Loucy (cell line): Measurements from ENCODE around the gene KRT13.

Experiments used
- H2AFZ ChIP-seq: fragments of 200-600 bp; sonication (generic); 2 replicates; pipeline ENCODE4 v1.6.0; 2016; ENCODE audit warnings: antibody characterized with exemption, mild to moderate bottlenecking, low read length, moderate library complexity
- H3F3A ChIP-seq: fragments of 200-600 bp; 2 replicates; pipeline ENCODE4 v1.6.0; 2016; ENCODE audit warnings: antibody characterized with exemption, low read depth, mild to moderate bottlenecking
- H3K27me3 ChIP-seq: fragments of 200-600 bp; sonication (generic); 2 replicates; pipeline ENCODE4 v1.6.1; 2014; ENCODE audit warnings: low read length, mild to moderate bottlenecking; ENCODE audit not compliant: insufficient read depth, poor library complexity, severe bottlenecking
- H3K36me3 ChIP-seq: fragments of 200-600 bp; sonication (generic); 2 replicates; pipeline ENCODE4 v1.6.1; 2016; ENCODE audit warnings: low read length; ENCODE audit not compliant: insufficient read depth
- H3K4me1 ChIP-seq: fragments of 200-600 bp; sonication (generic); 2 replicates; pipeline ENCODE4 v1.5.1; 2014; ENCODE audit warnings: low read length, mild to moderate bottlenecking; ENCODE audit not compliant: insufficient read depth, poor library complexity, severe bottlenecking
- H3K4me2 ChIP-seq: fragments of 200-600 bp; sonication (generic); 2 replicates; pipeline ENCODE4 v1.6.0; 2014; ENCODE audit warnings: antibody characterized with exemption, low read length, low read depth, mild to moderate bottlenecking; ENCODE audit not compliant: poor library complexity, severe bottlenecking
- H3K4me3 ChIP-seq: fragments of 200-600 bp; sonication (generic); 2 replicates; pipeline ENCODE4 v1.5.1; 2014; ENCODE audit warnings: low read length, mild to moderate bottlenecking, mixed read lengths; ENCODE audit not compliant: poor library complexity, severe bottlenecking
- H3K79me2 ChIP-seq: fragments of 200-600 bp; sonication (generic); 2 replicates; pipeline ENCODE4 v1.6.1; 2014; ENCODE audit warnings: low read length; ENCODE audit not compliant: insufficient read depth
- H3K9ac ChIP-seq: fragments of 200-600 bp; sonication (generic); 2 replicates; pipeline ENCODE4 v1.6.0; 2014; ENCODE audit warnings: mild to moderate bottlenecking, low read depth, low read length, moderate library complexity; ENCODE audit not compliant: poor library complexity, severe bottlenecking
- H3K9me2 ChIP-seq: fragments of 200-600 bp; sonication (generic); replicated peaks from 2 replicates; pipeline ENCODE4 v1.6.1; 2016; ENCODE audit warnings: low read depth, low read length, mixed read lengths
- H3K9me3 ChIP-seq: fragments of 200-600 bp; sonication (generic); 2 replicates; pipeline ENCODE4 v1.6.1; 2014; ENCODE audit warnings: mild to moderate bottlenecking, antibody characterized with exemption, low read length, low read depth; ENCODE audit not compliant: insufficient read depth
- H4K20me1 ChIP-seq: fragments of 200-600 bp; sonication (generic); 2 replicates; pipeline ENCODE4 v1.6.0; 2014; ENCODE audit warnings: antibody characterized with exemption, low read length, mild to moderate bottlenecking; ENCODE audit not compliant: insufficient read depth, poor library complexity, severe bottlenecking
- EZH2phosphoT487 ChIP-seq: fragments of 200-600 bp; IDR thresholded peaks from 2 replicates; pipeline ENCODE4 v1.6.1; 2018; ENCODE audit warnings: antibody characterized with exemption, mild to moderate bottlenecking, moderate library complexity, borderline replicate concordance
- TF ChIP-seq, protein P1 (sequence below): fragments of 200-600 bp; sonication (generic); conservative IDR thresholded peaks from 2 replicates; pipeline ENCODE4 v1.5.1; 2014; ENCODE audit warnings: mild to moderate bottlenecking, antibody characterized with exemption, low read length

Gene KRT13

DNA sequence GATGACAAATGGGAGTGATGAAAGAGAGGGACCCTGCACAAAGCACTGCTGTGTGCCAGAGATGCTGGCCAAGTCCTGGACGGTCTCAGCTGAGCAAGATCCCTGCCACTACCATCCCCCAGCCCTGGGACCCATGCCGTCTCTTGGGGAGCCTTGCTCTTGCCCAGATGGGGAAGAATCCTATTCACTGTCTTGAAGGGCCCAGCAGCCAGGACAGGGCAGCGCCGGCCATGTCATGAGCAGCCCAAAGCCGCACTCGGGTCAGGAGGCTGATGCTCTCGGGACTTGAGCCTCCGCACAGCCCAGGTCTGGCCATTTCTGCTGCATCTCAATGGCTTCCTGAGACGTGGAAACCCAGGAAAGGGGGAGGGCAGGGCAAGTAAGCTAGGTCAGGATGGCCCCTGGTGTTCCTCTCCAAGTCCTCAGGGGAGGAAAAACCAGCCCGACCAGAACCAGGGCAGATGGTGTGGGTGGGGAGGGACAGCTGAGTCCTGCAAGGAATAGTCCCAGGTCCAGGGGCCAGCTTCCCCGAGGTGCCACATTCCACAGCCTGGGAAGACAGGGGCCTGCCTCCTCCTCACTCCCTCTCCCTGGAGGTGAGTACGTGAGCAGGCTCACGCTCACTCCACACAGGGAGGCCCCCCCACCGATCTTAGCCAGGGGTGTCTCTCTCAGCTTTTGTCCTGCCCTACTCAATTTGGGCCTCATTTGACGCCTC lies 30.5 kb upstream of the KRT13 start:
- no peaks in the 10 kb centered on the region for H4K20me1 ChIP-seq
- no peaks in the 10 kb centered on the region for H3K36me3 ChIP-seq
- no peak overlapping the region for H3K9ac ChIP-seq
- H3F3A ChIP-seq, result no peaks in the 10 kb centered on the region
- H3K9me2 ChIP-seq, result no peaks in the 10 kb centered on the region
- no peak overlapping the region for H2AFZ ChIP-seq
- no peaks in the 10 kb centered on the region for H3K27me3 ChIP-seq
- H3K4me2 ChIP-seq, result no peak overlapping the region
- H3K9me3 ChIP-seq, result no peaks in the 10 kb centered on the region
- H3K4me1 ChIP-seq, result no peaks in the 10 kb centered on the region
- no peak for TF ChIP-seq EZH2phosphoT487
- TF ChIP-seq, protein P1, sequence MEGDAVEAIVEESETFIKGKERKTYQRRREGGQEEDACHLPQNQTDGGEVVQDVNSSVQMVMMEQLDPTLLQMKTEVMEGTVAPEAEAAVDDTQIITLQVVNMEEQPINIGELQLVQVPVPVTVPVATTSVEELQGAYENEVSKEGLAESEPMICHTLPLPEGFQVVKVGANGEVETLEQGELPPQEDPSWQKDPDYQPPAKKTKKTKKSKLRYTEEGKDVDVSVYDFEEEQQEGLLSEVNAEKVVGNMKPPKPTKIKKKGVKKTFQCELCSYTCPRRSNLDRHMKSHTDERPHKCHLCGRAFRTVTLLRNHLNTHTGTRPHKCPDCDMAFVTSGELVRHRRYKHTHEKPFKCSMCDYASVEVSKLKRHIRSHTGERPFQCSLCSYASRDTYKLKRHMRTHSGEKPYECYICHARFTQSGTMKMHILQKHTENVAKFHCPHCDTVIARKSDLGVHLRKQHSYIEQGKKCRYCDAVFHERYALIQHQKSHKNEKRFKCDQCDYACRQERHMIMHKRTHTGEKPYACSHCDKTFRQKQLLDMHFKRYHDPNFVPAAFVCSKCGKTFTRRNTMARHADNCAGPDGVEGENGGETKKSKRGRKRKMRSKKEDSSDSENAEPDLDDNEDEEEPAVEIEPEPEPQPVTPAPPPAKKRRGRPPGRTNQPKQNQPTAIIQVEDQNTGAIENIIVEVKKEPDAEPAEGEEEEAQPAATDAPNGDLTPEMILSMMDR, result no peak
- no peaks in the 10 kb centered on the region for H3K79me2 ChIP-seq
- H3K4me3 ChIP-seq, result no peak overlapping the region

DNA sequence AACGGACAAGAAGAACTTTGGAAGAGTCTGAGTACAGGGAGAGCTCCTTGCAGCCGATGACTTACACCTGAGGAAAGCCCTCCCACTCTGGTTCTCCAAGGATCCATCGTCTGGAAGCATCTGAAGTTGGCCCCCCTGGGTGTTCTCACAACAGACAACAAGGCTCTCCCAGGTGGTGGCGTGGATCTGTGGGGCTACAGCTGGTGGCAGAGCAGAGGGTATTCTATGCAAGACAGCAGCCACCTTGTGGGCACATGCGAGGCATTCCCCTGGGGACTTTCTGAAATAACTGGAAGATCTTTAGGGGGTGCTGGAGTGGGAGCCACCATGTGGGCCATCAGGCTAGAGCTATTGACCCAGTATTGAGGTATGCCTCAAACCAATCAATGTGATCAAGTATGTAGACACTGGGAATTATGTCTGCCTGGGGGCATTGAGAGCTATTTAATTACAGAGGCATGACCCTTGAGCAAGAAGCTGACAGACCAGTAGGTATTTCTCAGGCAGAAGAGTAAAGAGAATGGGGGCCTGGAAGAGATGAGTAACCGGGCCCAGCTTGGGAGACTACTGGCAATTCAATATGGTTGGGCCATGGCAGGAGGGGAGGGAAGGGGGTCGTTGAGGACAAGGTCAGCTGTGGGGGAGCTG lies 29.6 kb upstream of the KRT13 start:
- Histone ChIP-seq H2AFZ (no peak overlapping the region), H4K20me1 (no peaks in the 10 kb centered on the region), H3K9ac (no peak overlapping the region), H3K4me1 (no peaks in the 10 kb centered on the region), H3K9me2 (no peaks in the 10 kb centered on the region), H3K79me2 (no peaks in the 10 kb centered on the region), H3K9me3 (no peaks in the 10 kb centered on the region), H3K4me2 (no peak overlapping the region), H3F3A (no peaks in the 10 kb centered on the region), H3K27me3 (no peaks in the 10 kb centered on the region), H3K36me3 (no peaks in the 10 kb centered on the region), H3K4me3 (no peak overlapping the region)
- TF ChIP-seq, protein P1, result no peak
- no peak for TF ChIP-seq EZH2phosphoT487

DNA sequence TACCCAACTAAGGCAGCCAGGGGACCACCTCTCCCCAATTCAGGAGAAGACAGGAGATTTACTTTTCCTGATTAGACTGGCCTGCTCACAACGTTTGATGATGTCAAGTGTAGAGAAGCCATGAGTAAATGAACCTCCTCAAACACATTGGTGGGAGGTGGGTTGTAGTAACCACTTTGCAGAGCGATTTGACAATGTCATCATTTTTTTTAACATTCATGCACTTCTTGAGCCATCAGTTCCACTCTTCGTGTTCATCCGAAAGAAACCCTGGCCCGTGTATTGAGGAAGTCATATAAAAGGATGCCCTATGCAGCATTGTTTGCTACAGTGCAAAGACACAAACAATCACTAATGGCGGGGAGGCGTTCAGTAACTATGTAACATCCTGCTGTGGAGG lies 28.2 kb upstream of the KRT13 start:
- TF ChIP-seq, protein P1, result no peak
- no peak for TF ChIP-seq EZH2phosphoT487
- H3K4me1 ChIP-seq, result no peaks in the 10 kb centered on the region

More for the DNA sequence above, 28.2 kb upstream of the KRT13 start:
- Histone ChIP-seq H2AFZ (no peak overlapping the region), H4K20me1 (no peaks in the 10 kb centered on the region), H3K9me2 (no peaks in the 10 kb centered on the region), H3K4me3 (no peak overlapping the region), H3K36me3 (no peaks in the 10 kb centered on the region), H3K9me3 (no peaks in the 10 kb centered on the region), H3K9ac (no peak overlapping the region), H3K79me2 (no peaks in the 10 kb centered on the region), H3K27me3 (no peaks in the 10 kb centered on the region), H3K4me2 (no peak overlapping the region), H3F3A (no peaks in the 10 kb centered on the region)
